ENCODE data around the gene XXYLT1.

XXYLT1 gene

GRCh38 chr3:195212749-195213375 is 58.1 kb downstream of the XXYLT1 start:
- no peak overlapping the region for H3K4me3 ChIP-seq (ENCODE audit: extremely low read depth, insufficient read depth, low read length, poor library complexity, severe bottlenecking)
- 92 to 95% methylated on average over 9 to 10 of the region's 14 CpGs for WGBS, 2 experiments (ENCODE audit: insufficient coverage in 2 of 2)
- H3K4me1 ChIP-seq (ENCODE audit: control insufficient read depth, insufficient read depth, low read length, poor library complexity, severe bottlenecking) = peaks cover 19% of the 10 kb centered on the region

GRCh38 chr3:195212033-195212748 is 58.8 kb downstream of the XXYLT1 start:
- Histone ChIP-seq H3K4me1 (ENCODE audit: control insufficient read depth, insufficient read depth, low read length, poor library complexity, severe bottlenecking) (peaks cover 19% of the 10 kb centered on the region), H3K27ac (ENCODE audit: low read depth, low read length, severe bottlenecking) (no peak overlapping the region), H3K36me3 (ENCODE audit: control insufficient read depth, insufficient read depth, low read length) (peaks cover 5% of the 10 kb centered on the region), H3K4me3 (ENCODE audit: extremely low read depth, insufficient read depth, low read length, poor library complexity, severe bottlenecking) (no peak overlapping the region), H3K9me3 (ENCODE audit: control insufficient read depth, low read length) (no peaks in the 10 kb centered on the region)
- 92 to 97% methylated on average over 20 to 21 of the region's 22 CpGs for WGBS, 2 experiments (ENCODE audit: insufficient coverage in 2 of 2)

More at GRCh38 chr3:195212749-195213375, 58.1 kb downstream of the XXYLT1 start:
- H3K27ac ChIP-seq (ENCODE audit: low read depth, low read length, severe bottlenecking) = no peak overlapping the region
- no peaks in the 10 kb centered on the region for H3K9me3 ChIP-seq (ENCODE audit: control insufficient read depth, low read length)
- no peaks in the 10 kb centered on the region for H3K36me3 ChIP-seq (ENCODE audit: control insufficient read depth, insufficient read depth, low read length)

GRCh38 chr3:195210266-195210973 is 60.5 kb downstream of the XXYLT1 start:
- 84 to 91% methylated on average over 11 to 12 of the region's 13 CpGs for WGBS, 2 experiments (ENCODE audit: insufficient coverage in 2 of 2)

GRCh38 chr3:195209847-195210265 is 61.1 kb downstream of the XXYLT1 start:
- Histone ChIP-seq H3K36me3 (ENCODE audit: control insufficient read depth, insufficient read depth, low read length) (peaks cover 9% of the 10 kb centered on the region), H3K9me3 (ENCODE audit: control insufficient read depth, low read length) (no peaks in the 10 kb centered on the region), H3K27ac (ENCODE audit: low read depth, low read length, severe bottlenecking) (peak overlapping the region; percentile 41), H3K4me3 (ENCODE audit: extremely low read depth, insufficient read depth, low read length, poor library complexity, severe bottlenecking) (no peak overlapping the region), H3K4me1 (ENCODE audit: control insufficient read depth, insufficient read depth, low read length, poor library complexity, severe bottlenecking) (peaks cover 27% of the 10 kb centered on the region)
- WGBS, 2 experiments (ENCODE audit: insufficient coverage in 2 of 2) = 90 to 94% methylated on average over 9 to 12 of the region's 12 CpGs

More at GRCh38 chr3:195210266-195210973, 60.5 kb downstream of the XXYLT1 start:
- Histone ChIP-seq H3K4me1 (ENCODE audit: control insufficient read depth, insufficient read depth, low read length, poor library complexity, severe bottlenecking) (peaks cover 22% of the 10 kb centered on the region), H3K27ac (ENCODE audit: low read depth, low read length, severe bottlenecking) (no peak overlapping the region), H3K9me3 (ENCODE audit: control insufficient read depth, low read length) (no peaks in the 10 kb centered on the region), H3K4me3 (ENCODE audit: extremely low read depth, insufficient read depth, low read length, poor library complexity, severe bottlenecking) (no peak overlapping the region), H3K36me3 (ENCODE audit: control insufficient read depth, insufficient read depth, low read length) (peaks cover 9% of the 10 kb centered on the region)

- Histone ChIP-seq H3K27ac (ENCODE audit: low read depth, low read length, severe bottlenecking) (peak overlapping the region; percentile 41), H3K4me3 (ENCODE audit: extremely low read depth, insufficient read depth, low read length, poor library complexity, severe bottlenecking) (no peak overlapping the region), H3K9me3 (ENCODE audit: control insufficient read depth, low read length) (no peaks in the 10 kb centered on the region), H3K36me3 (ENCODE audit: control insufficient read depth, insufficient read depth, low read length) (peaks cover 9% of the 10 kb centered on the region), H3K4me1 (ENCODE audit: control insufficient read depth, insufficient read depth, low read length, poor library complexity, severe bottlenecking) (peaks cover 30% of the 10 kb centered on the region)
- WGBS, 2 experiments (ENCODE audit: insufficient coverage in 2 of 2) = 89 to 91% methylated on average over 26 to 28 of the region's 29 CpGs
Measured at GRCh38 chr3:195209083-195209846, 61.7 kb downstream of the XXYLT1 start.

GRCh38 chr3:195208631-195209030 is 62.3 kb downstream of the XXYLT1 start:
- no peaks in the 10 kb centered on the region for H3K9me3 ChIP-seq (ENCODE audit: control insufficient read depth, low read length)
- H3K4me1 ChIP-seq (ENCODE audit: control insufficient read depth, insufficient read depth, low read length, poor library complexity, severe bottlenecking) = peaks cover 30% of the 10 kb centered on the region
- H3K4me3 ChIP-seq (ENCODE audit: extremely low read depth, insufficient read depth, low read length, poor library complexity, severe bottlenecking) = no peak overlapping the region
- WGBS, 2 experiments (ENCODE audit: insufficient coverage in 2 of 2) = 90% methylated on average over 4 of the region's 7 CpGs; no CpG with 5 or more reads in 1 of the 2 experiments
- H3K36me3 ChIP-seq (ENCODE audit: control insufficient read depth, insufficient read depth, low read length) = peaks cover 9% of the 10 kb centered on the region
- H3K27ac ChIP-seq (ENCODE audit: low read depth, low read length, severe bottlenecking) = no peak overlapping the region

GRCh38 chr3:195208183-195208582 is 62.8 kb downstream of the XXYLT1 start:
- H3K4me3 ChIP-seq (ENCODE audit: extremely low read depth, insufficient read depth, low read length, poor library complexity, severe bottlenecking) = no peak overlapping the region
- 91 to 94% methylated on average over 8 of the region's 9 CpGs for WGBS, 2 experiments (ENCODE audit: insufficient coverage in 2 of 2)
- H3K36me3 ChIP-seq (ENCODE audit: control insufficient read depth, insufficient read depth, low read length) = peaks cover 9% of the 10 kb centered on the region
- no peaks in the 10 kb centered on the region for H3K9me3 ChIP-seq (ENCODE audit: control insufficient read depth, low read length)
- no peak overlapping the region for H3K27ac ChIP-seq (ENCODE audit: low read depth, low read length, severe bottlenecking)
- H3K4me1 ChIP-seq (ENCODE audit: control insufficient read depth, insufficient read depth, low read length, poor library complexity, severe bottlenecking) = peaks cover 30% of the 10 kb centered on the region

GRCh38 chr3:195207731-195208130 is 63.2 kb downstream of the XXYLT1 start:
- WGBS, 2 experiments (ENCODE audit: insufficient coverage in 2 of 2) = 82 to 100% methylated on average over 1 to 2 of the region's 3 CpGs
- no peaks in the 10 kb centered on the region for H3K9me3 ChIP-seq (ENCODE audit: control insufficient read depth, low read length)
- peaks cover 30% of the 10 kb centered on the region for H3K4me1 ChIP-seq (ENCODE audit: control insufficient read depth, insufficient read depth, low read length, poor library complexity, severe bottlenecking)
- peaks cover 9% of the 10 kb centered on the region for H3K36me3 ChIP-seq (ENCODE audit: control insufficient read depth, insufficient read depth, low read length)
- no peak overlapping the region for H3K4me3 ChIP-seq (ENCODE audit: extremely low read depth, insufficient read depth, low read length, poor library complexity, severe bottlenecking)
- no peak overlapping the region for H3K27ac ChIP-seq (ENCODE audit: low read depth, low read length, severe bottlenecking)

GRCh38 chr3:195207056-195207455 is 63.9 kb downstream of the XXYLT1 start:
- peaks cover 9% of the 10 kb centered on the region for H3K36me3 ChIP-seq (ENCODE audit: control insufficient read depth, insufficient read depth, low read length)
- H3K4me3 ChIP-seq (ENCODE audit: extremely low read depth, insufficient read depth, low read length, poor library complexity, severe bottlenecking) = no peak overlapping the region
- 94 to 96% methylated on average over 5 to 8 of the region's 9 CpGs for WGBS, 2 experiments (ENCODE audit: insufficient coverage in 2 of 2)
- H3K4me1 ChIP-seq (ENCODE audit: control insufficient read depth, insufficient read depth, low read length, poor library complexity, severe bottlenecking) = peaks cover 30% of the 10 kb centered on the region
- no peak overlapping the region for H3K27ac ChIP-seq (ENCODE audit: low read depth, low read length, severe bottlenecking)
- no peaks in the 10 kb centered on the region for H3K9me3 ChIP-seq (ENCODE audit: control insufficient read depth, low read length)

Data from mesodermal cell (in vitro differentiated cells).